C4-2B (cell line): ENCODE results near the gene SLC16A7.

Experiments used
- ZFX ChIP-seq: fragments of 450-650 bp; IDR thresholded peaks from 2 replicates; pipeline ENCODE4 v1.6.1; 2017
- TF ChIP-seq, protein P1 (sequence below): fragments of 450-650 bp; conservative IDR thresholded peaks from 2 replicates; pipeline ENCODE4 v1.5.1; 2017; ENCODE audit warnings: mild to moderate bottlenecking

DNA sequence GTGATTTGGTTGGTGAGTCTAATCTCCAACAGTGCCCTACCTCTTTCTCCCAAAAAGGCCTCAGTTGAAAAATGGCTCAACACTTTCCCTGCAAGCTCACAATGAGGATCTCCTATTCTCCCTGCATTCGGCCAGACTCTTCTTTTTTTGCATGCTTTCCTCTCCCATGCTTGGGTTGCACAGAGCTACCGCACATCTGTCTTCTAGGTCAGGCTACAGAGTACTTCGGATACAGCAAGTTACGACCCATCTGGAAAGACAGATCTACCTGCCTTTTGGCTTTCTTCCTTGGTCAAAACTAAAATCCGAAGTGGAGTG is 305 bp upstream of the SLC16A7 start:
- TF ChIP-seq, protein P1, sequence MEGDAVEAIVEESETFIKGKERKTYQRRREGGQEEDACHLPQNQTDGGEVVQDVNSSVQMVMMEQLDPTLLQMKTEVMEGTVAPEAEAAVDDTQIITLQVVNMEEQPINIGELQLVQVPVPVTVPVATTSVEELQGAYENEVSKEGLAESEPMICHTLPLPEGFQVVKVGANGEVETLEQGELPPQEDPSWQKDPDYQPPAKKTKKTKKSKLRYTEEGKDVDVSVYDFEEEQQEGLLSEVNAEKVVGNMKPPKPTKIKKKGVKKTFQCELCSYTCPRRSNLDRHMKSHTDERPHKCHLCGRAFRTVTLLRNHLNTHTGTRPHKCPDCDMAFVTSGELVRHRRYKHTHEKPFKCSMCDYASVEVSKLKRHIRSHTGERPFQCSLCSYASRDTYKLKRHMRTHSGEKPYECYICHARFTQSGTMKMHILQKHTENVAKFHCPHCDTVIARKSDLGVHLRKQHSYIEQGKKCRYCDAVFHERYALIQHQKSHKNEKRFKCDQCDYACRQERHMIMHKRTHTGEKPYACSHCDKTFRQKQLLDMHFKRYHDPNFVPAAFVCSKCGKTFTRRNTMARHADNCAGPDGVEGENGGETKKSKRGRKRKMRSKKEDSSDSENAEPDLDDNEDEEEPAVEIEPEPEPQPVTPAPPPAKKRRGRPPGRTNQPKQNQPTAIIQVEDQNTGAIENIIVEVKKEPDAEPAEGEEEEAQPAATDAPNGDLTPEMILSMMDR: no peak
- TF ChIP-seq ZFX: no peak
